Activated effector memory CD4-positive, alpha-beta T cell treated with Interleukin-2 at 50 U/mL for 16 hours (primary cell): ENCODE measurements around the gene PRUNE2.

ENCODE experiments used
- DNase-seq: peaks from one replicate; pipeline ENCODE4 v3.0.0-alpha.2; 2020

PRUNE2 gene

GRCh38 chr9:76644647-76645250 is 261.2 kb downstream of the PRUNE2 start:
- no peak for DNase-seq

GRCh38 chr9:76644171-76644570 is 261.7 kb downstream of the PRUNE2 start:
- DNase-seq, result no peak

GRCh38 chr9:76643399-76644117 is 262.4 kb downstream of the PRUNE2 start:
- no peak for DNase-seq

DNA sequence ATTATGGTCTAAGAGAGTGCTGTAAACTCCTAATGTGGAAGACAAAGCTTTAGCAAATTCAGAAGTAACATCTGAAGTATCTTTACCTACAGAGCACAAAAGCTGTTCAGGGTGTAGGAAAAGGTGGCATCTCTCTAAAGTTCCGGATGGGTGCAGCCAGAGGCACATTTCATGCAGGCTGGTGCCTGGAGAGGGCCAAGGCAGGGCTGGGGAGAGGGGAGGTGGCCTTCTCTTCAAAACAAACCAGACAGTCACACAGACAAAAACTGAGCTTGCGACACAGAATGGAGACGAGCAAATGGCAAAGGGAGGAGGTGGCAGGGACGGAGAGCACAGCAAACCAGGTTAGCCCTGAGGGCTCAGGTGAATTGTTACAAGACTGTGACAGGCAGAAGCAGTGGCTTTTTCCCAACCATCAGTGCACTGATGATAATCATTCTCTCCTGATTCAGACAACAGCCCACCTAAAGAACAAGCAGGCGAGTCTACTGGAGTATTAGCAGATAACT is 263.2 kb downstream of the PRUNE2 start:
- no peak for DNase-seq

- no peak for DNase-seq
Observed at GRCh38 chr9:76642074-76642473, 263.8 kb downstream of the PRUNE2 start.

DNA sequence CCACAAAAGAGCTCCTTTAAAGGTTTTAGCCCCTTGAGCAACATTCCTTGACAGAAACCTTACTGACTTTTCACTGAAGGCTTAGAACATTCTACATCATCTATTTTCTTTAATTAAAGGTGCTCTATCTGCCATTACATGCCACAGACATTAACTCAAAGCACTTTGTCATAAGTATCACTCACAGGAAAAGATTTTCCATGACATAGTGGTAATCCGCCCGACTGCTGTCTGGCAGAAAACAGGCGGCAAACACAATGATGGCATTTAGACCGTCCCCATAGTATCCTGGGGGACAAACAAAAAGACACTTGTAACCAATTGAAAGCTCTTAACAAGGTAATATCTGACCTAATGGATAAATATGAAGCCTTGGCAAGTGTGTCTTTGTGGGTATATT is 267.9 kb downstream of the PRUNE2 start:
- DNase-seq, result no peak

DNA sequence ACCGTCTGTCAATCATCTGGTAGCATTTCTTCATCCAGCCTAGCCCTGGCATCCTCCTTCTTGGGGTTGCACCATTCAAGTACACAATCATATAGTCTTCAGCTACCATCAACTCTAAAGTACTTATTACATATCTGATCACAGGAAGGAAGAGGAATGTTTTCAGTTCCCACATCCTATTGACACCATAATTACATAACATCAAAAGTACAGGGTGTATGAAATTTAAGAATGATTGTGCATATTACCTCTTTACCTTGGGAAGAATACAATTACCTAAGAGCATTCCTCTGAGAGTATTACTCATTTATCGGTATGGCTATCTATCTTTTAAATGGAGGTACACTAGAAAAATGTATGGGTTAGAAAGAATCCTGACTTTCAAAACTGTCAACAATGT is 268.5 kb downstream of the PRUNE2 start:
- DNase-seq, result no peak

DNA sequence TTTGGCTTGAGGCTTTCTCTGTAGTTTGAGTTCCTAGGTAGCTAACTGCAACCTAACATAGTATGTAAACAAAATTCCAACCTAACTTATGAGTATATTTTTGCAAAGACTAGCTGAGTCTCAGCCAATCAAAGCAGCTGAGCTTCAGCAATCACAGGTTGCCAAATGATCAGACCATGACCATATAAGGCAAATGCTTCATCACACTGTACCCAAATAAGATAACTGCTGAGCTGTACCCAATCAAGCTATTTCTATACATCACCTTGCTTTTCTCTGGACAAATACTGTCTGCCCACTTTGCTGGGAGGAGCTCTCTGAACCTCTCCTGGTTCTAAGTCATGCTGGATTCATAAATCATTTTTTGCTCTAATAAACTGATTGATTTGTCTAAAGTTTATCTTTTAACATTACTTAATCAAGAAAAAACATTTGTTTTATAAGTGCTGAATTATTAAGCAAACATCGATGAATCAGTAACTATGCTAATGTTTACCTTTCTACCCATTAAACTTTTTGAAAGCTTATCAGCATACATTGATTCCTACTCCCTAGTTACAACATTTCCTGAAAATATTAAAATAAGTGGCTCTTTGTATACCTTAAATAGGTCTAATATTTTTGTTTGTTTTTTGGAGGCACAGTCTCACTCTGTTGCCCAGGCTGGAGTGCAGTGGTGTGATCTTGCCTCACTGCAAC is 271.4 kb downstream of the PRUNE2 start:
- no peak for DNase-seq

GRCh38 chr9:76630916-76631315 is 275.0 kb downstream of the PRUNE2 start:
- DNase-seq, result no peak

- no peak for DNase-seq
Observed at GRCh38 chr9:76629205-76629990, 276.5 kb downstream of the PRUNE2 start.

DNA sequence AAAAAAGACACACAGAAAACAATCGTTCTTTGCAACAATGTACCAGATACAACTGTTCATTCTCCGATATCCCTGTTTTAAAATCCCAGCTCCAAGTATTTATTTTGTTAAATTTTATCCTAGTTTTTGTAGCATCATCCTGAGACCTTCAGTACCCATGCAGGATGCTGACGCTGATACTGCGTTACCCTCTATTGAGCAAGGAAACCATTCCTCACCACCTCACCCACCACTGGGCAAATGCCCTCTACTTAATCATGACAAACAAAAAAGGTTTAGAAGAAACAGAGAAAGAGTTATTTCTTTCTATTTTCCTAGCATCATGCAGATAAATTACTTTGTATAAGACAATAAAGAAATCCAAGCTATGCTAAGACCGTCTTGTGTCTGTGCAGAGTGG is 277.8 kb downstream of the PRUNE2 start:
- no peak for DNase-seq

- DNase-seq, result no peak
Observed at GRCh38 chr9:76626980-76627379, 278.9 kb downstream of the PRUNE2 start.

DNA sequence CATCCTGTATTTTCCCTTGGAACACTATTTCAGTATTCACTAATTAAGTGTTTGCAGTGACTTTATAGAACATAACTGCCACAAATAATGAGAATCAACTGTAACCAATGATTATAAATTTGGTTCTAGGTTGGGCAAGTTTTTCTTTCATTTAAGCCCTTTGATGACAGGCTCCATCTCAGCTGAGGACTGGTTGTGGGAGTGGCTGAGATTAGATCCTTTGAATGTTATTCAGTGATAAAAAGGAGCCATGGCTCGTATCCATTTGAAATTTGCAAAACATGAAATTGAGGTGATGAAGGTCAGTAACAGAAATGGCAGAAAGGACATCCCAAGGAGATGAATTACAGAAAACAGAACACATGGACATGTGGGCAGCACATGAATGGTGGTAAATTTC is 279.8 kb downstream of the PRUNE2 start:
- DNase-seq, result no peak

DNA sequence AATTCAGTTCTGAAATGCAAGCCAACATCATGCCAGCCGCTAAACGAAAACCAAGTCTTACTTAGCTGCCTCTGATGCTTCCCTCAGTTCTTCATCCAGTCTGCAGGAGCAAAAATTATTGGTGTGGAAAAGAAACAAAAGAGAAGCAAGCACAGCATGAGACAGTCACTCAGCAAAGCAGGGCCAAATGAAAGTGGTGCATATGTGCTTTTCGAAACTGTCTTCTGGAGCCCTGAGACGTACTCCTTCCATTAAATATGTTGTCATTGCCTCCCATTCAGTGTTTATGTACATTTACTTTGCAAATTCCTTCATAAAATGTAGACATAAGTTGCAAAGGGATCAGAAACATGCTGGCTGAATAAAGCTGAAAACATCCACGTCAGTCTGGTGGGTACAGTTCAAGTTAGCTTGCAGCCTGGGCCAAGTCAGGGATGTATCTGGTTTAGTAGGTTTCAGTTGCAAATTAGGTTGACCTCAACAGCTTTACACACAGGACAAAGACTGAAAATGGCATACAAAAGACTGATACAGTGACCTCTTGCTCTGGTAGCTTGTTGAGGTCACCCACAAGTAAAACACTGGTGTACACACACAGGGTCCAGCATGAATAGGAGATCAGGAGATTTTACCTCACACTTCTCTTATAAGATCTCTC is 281.4 kb downstream of the PRUNE2 start:
- DNase-seq, result no peak

DNA sequence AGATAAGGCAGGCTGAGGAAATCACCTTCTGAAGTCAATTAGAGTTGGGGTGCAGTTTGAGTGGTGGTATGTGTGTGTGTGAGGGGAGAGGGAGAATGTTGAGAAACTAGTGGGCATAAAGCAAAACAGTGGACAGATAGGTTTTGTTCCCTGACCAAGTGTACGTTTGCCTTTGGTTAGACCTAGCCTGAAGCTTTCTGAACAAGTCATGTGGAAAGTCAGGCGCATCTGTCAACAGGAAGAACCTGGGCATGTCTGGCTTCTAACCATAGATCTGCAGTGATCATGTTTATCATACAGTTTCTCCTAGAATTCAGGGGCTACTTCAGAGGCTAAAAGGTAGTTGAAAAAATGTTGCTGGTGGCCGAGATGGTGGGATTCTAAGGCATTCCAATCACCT is 284.9 kb downstream of the PRUNE2 start:
- DNase-seq, result no peak

DNA sequence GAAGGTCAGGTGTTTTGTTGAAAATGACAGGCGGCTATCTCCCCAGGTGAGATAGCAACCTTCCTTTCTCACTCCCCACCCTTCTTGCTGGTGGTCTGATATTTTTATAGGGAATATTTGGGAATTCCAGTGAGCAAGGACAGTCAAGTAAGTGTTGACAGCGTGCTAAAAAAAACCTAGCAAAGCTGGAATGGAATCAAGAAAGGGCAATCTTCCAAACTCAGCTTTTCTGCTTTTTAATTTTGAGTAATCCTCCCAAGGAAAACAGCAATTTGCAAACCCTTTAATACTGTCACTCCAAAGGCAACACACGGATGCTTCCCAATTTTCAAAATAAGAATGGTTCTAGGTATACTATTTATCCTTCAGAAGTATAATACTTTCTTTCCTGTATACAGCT is 285.3 kb downstream of the PRUNE2 start:
- DNase-seq, result no peak

- no peak for DNase-seq
Observed at GRCh38 chr9:76619640-76620039, 286.3 kb downstream of the PRUNE2 start.

DNA sequence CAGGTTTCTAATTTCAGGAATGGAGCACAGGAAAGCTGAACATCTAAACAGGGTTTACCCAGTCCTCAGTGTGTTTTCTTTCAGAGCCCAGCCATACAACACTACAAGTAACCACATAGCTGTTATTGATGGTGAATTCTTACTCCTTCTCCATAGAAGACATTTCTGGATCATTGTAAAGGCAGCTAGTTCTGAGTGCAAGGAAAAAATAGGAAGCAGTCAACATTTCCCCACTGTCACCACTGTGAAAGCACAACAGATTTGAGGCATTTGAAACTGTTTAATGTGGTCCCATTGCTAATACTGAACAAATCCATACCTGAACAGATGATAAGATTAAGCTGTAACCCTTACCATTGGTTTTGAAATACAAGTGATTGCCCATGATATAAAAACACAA is 286.7 kb downstream of the PRUNE2 start:
- DNase-seq, result no peak

DNA sequence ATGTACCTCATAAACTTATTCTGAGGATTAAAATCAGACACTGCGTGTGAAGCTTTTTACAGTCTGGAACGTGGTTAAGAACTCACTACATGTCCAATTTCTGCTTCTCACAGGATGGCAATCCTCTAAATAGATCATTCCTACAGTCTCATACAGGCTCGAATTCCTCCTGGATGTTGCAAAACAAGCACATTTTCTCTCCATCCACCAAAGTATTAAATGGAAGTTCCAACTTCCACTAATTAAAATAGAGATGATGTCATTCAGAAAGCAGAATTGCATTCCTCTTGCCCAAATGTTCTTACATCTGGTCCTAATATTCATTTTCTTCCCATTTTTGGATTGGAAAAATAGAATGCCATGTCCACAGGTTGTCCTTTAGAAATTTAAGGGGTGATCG is 287.2 kb downstream of the PRUNE2 start:
- DNase-seq, result no peak

GRCh38 chr9:76617497-76618175 is 288.3 kb downstream of the PRUNE2 start:
- no peak for DNase-seq

GRCh38 chr9:76616780-76617179 is 289.1 kb downstream of the PRUNE2 start:
- no peak for DNase-seq

GRCh38 chr9:76615177-76615603 is 290.7 kb downstream of the PRUNE2 start:
- DNase-seq, result no peak
